ENCODE results near the gene FLNB.
A peak's percentile ranks its signal among the peaks of the same experiment; 100 is the strongest.

Gene FLNB

GRCh38 chr3:58084788-58085543 is 76.7 kb downstream of the FLNB start:
- DNase-seq: peak; percentile 41

- peak; percentile 68 for DNase-seq
These were observed 77.4 kb downstream of the FLNB start for GRCh38 chr3:58085616-58086015.

GRCh38 chr3:58088501-58088900 is 80.3 kb downstream of the FLNB start:
- DNase-seq: no peak

- no peak for DNase-seq
These were observed 82.1 kb downstream of the FLNB start for GRCh38 chr3:58090351-58090750.

- DNase-seq: no peak
These were observed 84.3 kb downstream of the FLNB start for GRCh38 chr3:58092521-58092920.

- peak; percentile 34 for DNase-seq
These were observed 85.5 kb downstream of the FLNB start for GRCh38 chr3:58093574-58094195.

- no peak for DNase-seq
These were observed 86.4 kb downstream of the FLNB start for GRCh38 chr3:58094657-58095056.

GRCh38 chr3:58095603-58096138 is 87.4 kb downstream of the FLNB start:
- no peak for DNase-seq

- DNase-seq: no peak
These were observed 90.3 kb downstream of the FLNB start for GRCh38 chr3:58098531-58098930.

GRCh38 chr3:58099865-58100264 is 91.6 kb downstream of the FLNB start:
- no peak for DNase-seq

- DNase-seq: no peak
These were observed 93.5 kb downstream of the FLNB start for GRCh38 chr3:58101499-58102389.

GRCh38 chr3:58102390-58102750 is 94.1 kb downstream of the FLNB start:
- no peak for DNase-seq

GRCh38 chr3:58102976-58103451 is 94.8 kb downstream of the FLNB start:
- no peak for DNase-seq

- no peak for DNase-seq
These were observed 95.9 kb downstream of the FLNB start for GRCh38 chr3:58104151-58104550.

- DNase-seq: no peak
These were observed 96.5 kb downstream of the FLNB start for GRCh38 chr3:58104712-58105111.

- no peak for DNase-seq
These were observed 97.0 kb downstream of the FLNB start for GRCh38 chr3:58105196-58105595.

GRCh38 chr3:58106061-58106460 is 97.8 kb downstream of the FLNB start:
- no peak for DNase-seq

GRCh38 chr3:58106640-58107039 is 98.4 kb downstream of the FLNB start:
- DNase-seq: no peak

GRCh38 chr3:58107597-58107996 is 99.4 kb downstream of the FLNB start:
- no peak for DNase-seq

- DNase-seq: no peak
These were observed 101.5 kb downstream of the FLNB start for GRCh38 chr3:58109752-58110151.

- DNase-seq: no peak
These were observed 103.4 kb downstream of the FLNB start for GRCh38 chr3:58111513-58112184.

GRCh38 chr3:58112185-58112535 is 103.9 kb downstream of the FLNB start:
- no peak for DNase-seq

GRCh38 chr3:58115175-58115574 is 107.0 kb downstream of the FLNB start:
- DNase-seq: no peak

Measured in hematopoietic multipotent progenitor cell treated with erythropoietin and hydrocortisone succinate and interleukin-3 and kit ligand, for 6 days (in vitro differentiated cells).